HG02938 (cell line): ENCODE measurements around the gene RUSF1.
"Not testable (repeated sequence)": the region's sequence is repeated elsewhere in the genome, so short reads cannot be mapped to it uniquely, and the experiment has no call there.

Source experiments
- ATAC-seq: cut with Tn5 transposase; IDR thresholded peaks from one replicate; pipeline ENCODE4 v1.9.1; 2021; ENCODE audit warnings: mild to moderate bottlenecking, moderate library complexity; ENCODE audit not compliant: unreplicated experiment

RUSF1 gene

DNA sequence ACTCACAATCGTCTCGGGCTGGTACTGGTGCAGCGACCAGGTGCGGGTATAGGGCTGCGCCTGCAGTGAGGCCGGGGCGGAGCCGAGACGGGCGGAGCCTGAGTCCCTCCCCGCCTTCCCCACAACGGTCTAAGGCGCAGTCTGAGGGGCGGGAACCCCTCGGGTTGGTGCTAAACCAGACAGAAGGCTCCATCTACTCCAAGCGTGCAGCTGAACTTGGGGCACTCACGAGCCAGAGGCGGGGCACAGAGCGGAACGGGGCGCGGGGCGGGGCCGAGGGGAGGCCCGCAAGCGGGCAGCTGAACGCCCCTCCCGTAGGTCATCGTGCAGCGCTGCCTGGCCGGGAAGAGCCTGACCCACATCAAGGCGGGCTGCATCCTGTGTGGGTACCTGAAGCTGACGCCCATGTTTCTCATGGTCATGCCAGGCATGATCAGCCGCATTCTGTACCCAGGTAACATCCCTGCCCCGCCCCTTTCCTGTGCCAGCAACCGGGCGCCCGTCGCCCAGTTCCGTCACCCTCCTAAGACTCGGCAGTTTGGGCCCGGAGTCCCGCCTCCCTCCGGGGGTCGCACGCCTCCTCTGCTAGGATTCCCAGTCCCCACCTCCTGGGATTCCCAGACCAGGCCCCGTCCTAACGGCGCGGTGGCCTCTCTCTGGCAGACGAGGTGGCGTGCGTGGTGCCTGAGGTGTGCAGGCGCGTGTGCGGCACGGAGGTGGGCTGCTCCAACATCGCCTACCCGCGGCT, 20.3 kb downstream of the RUSF1 start:
- peak; percentile 66 for ATAC-seq

DNA sequence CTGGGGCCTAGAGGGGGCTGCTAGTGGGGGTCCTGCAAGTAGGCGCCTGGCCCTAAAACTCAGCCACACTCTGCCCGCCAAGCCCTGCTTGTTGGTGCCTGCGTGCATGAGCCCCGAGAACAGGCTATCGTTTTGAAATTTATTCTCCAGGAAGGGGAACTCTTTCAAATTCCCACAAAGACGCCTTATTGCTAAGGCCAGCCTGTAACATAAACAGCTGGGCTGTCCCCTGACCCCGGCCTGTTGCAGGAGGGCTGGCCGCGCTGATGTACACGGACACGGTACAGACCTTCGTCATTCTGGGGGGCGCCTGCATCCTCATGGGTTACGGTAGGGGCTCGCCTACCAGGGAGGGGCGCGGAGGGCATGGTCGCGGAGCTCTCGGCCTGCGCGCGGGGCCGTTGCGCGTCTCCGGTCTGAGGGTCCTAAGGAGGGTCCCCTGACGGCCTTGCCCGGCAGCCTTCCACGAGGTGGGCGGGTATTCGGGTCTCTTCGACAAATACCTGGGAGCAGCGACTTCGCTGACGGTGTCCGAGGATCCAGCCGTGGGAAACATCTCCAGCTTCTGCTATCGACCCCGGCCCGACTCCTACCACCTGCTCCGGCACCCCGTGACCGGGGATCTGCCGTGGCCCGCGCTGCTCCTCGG, 21.0 kb downstream of the RUSF1 start:
- ATAC-seq: no peak

DNA sequence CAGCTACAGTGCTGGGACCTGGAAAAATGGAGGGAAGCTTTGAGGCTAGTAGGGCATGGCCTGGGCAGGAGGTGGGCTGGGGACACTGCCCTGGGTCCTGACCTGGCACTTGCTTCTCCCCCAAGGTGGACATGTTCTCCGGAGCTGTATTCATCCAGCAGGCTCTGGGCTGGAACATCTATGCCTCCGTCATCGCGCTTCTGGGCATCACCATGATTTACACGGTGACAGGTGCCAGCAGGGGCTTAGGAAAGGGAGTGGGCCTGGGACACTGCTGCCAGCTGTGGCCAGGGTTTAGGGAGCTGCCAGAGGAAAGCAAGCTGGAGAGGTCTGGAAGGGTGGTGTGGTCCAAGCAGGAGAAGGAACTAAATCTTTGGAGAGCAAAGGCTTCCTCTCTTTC, 22.1 kb downstream of the RUSF1 start:
- ATAC-seq: no peak

- no peak for ATAC-seq
Measured at GRCh38 chr16:31485571-31485970, 22.6 kb downstream of the RUSF1 start.

DNA sequence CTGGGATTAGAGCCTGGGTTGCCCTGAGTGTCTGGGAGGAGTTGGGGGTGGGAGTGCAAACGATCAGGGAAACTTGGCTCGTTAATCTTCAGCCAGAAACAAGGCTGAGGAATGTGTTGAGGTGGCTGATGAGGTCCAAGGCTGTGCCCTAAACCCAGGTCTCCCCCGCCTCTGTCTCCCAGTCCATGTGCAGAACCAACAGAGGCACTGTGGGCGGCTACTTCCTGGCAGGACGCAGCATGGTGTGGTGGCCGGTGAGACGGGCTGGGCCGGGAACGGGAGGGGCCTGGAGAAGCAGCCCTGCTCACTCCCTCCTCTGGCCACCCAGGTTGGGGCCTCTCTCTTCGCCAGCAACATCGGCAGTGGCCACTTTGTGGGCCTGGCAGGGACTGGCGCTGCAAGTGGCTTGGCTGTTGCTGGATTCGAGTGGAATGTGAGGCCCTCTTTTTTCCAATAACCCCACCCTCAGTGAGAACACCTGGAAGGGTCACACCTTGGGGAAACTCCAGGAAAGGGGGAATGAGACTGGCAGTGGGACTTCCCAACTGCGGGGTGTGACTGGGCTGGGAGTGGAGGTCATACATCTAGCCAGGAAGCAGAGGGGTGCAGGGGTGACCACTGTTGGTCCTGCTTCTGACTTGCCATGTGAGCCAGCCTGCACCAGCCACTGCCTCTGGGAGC, 23.6 kb downstream of the RUSF1 start:
- ATAC-seq: no peak

GRCh38 chr16:31484048-31484447, 24.1 kb downstream of the RUSF1 start:
- ATAC-seq: not testable (repeated sequence)

- ATAC-seq: no peak
Measured at GRCh38 chr16:31483081-31483480, 25.1 kb downstream of the RUSF1 start, which contains the start of gene SLC5A2. Gene SLC5A2, plus strand, starts transcription at chr16:31483123. Its CDS starts 14 bp downstream, at chr16:31483137.

DNA sequence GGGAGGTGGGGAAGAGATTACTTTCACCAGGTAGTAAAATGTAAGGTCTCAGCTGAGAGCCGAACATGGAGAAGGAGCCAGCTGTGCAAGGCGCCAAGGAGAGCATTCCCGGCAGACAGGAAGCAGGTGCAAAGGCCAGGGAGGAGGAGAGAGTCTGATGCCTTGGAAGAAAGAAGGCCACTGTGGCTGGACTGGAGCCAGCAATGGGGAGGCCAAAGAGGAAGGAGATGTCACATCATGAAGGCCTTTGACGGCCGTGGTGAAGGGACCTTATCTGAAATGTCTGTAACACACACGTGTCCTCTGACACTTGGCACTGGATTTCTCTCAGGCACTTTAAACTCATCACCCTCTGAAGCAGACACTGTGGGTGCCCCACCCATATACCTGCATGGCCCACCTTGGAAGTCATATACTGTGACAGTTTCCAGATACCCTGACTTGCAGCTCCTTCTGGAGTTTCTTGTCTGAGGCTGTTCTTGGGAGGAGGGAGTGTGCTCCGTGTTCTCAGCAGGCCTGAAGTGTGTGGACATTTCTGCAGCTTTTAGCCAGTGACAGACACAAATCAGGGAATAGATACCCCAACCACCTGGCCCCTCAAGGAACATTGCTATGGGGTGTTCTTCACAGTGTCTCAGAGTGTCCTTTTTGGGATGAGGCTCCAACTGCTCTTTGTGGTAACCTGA, 27.2 kb downstream of the RUSF1 start:
- no peak for ATAC-seq

- no peak for ATAC-seq
Measured at GRCh38 chr16:31479751-31480150, 28.4 kb downstream of the RUSF1 start.

GRCh38 chr16:31478956-31479355, 29.2 kb downstream of the RUSF1 start:
- no peak for ATAC-seq

DNA sequence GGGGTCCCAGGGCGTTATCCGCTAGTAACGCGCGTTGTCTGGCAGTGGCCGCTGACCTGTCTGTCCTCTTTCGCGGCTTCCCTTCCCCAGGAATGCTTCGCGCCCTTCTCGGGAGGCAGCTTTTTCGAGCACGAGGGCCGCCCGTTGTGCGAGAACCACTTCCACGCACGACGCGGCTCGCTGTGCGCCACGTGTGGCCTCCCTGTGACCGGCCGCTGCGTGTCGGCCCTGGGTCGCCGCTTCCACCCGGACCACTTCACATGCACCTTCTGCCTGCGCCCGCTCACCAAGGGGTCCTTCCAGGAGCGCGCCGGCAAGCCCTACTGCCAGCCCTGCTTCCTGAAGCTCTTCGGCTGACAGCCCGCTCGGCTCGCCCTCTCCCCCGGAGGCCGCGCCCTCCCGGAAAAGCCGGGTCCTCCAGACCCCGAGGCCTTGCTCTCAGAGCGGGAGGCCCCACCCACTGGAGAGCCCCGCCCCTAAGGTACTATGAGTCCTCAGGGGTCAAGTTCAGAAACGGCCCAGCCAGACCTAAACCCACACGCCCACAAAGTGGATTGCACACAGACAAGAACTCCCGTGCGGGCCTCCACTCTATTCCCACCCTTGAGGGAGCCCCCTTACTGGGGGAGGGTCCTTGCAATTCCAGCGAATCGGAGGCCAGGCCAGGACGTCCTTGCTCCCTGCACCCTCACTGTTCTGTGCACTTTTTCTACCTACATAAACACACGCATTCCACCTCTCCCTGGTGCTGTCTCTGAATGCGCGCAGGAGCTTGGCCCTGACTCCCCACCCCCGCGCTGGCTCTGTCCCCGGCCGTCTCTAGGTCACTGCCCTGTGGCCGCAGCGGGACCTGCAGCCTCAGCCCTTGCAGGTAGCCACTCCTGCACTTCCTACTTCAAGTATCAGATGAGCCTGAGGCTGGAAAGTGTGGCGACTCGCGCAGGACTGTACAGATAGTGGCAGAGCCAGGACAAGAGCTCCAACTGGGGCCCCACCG, 30.7 kb downstream of the RUSF1 start:
- no peak for ATAC-seq

DNA sequence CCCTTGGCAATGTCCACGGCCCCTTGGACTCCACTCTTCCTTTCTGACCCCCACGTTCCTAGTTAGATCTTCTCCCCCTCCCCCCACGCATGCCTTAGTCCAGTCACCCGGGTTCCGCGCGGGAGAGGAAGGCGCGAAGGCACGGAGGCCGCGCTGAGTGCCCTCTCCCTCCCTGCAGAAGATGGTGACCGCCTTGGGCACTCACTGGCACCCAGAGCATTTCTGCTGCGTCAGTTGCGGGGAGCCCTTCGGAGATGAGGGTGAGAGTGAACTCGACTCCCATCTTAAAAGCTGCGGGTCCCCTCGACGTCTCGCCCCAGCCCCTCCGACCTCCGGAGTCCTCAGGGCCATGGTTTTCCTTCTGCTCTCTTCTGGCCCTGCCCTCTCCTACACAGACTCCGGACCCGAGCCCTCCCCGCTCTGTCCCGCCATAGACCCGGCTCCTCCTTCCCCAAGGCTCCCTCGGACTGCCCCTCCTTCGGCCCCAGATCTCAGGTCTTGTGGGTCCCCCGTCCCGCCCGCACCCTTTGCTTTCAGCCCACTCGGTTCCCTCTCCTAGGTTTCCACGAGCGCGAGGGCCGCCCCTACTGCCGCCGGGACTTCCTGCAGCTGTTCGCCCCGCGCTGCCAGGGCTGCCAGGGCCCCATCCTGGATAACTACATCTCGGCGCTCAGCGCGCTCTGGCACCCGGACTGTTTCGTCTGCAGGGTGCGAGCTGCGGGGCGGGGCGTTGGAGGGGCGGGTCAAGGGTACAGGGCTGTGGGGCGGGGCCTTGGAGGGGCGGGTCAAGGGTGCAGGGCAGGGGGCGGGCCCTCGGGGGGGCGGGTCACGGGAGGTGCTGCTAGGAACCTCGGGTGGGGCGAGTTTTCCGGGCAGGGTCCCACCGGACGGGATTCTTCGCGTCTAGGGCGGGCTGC, 31.6 kb downstream of the RUSF1 start:
- no peak for ATAC-seq

- ATAC-seq: no peak
Measured at GRCh38 chr16:31475946-31476302, 32.3 kb downstream of the RUSF1 start.

- no peak for ATAC-seq
Measured at GRCh38 chr16:31474773-31475738, 33.1 kb downstream of the RUSF1 start.

DNA sequence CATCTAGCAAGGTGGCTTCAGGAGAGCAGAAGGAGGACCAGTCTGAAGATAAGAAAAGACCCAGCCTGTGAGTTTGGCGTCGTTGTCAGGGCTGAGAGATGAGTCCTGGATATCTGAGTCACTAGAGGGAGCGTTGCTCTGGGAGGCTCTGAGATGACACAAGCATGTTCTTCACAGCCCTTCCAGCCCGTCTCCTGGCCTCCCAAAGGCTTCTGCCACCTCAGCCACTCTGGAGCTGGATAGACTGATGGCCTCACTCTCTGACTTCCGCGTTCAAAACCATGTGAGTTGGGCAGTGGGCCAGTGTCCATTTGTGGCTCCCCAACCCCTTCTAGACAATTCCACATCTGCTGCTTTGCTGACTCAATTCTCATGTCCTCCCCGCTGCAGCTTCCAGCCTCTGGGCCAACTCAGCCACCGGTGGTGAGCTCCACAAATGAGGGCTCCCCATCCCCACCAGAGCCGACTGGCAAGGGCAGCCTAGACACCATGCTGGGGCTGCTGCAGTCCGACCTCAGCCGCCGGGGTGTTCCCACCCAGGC, 33.9 kb downstream of the RUSF1 start:
- no peak for ATAC-seq

GRCh38 chr16:31473264-31473984, 34.8 kb downstream of the RUSF1 start:
- ATAC-seq: no peak

GRCh38 chr16:31472709-31473203, 35.4 kb downstream of the RUSF1 start:
- no peak for ATAC-seq
